NCI-H226 (cell line): ENCODE data around the gene ADIRF.
"Not testable (repeated sequence)": the region's sequence is repeated elsewhere in the genome, so short reads cannot be mapped to it uniquely, and the experiment has no call there.

ENCODE experiments used
- DNase-seq: peaks from one replicate; pipeline ENCODE4 v3.0.0-alpha.2; 2015

Gene ADIRF

DNA sequence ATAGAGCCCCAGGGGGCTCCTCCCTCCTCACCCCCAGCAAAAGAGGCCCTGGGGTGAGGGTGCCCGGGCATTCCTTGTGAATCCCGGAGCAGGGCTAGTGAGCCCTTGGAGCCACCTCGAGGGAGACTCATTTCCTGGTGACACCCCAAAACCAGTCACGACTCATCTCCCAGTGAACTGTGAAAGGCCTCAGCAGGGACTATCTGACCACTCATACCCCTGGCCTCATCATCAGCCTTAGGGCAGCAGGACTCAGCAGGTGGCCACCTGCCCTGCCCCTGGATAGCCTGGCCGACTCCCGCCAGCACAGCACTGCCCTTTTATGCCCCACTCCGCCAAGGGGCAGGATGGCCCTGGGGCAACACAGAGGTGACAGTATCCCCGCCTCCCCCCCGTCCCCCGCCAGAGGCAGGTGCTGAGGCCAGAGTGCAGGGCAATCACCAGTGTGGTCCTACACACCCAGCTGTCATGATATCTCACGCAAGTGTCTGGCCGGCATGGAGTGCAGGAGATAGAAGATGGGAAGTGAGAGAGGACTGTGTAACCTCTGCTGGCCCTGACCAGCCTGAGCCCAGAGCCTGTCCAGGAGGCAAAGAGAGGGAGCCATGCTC is 6.7 kb upstream of the ADIRF start:
- peak; percentile 22 for DNase-seq

DNA sequence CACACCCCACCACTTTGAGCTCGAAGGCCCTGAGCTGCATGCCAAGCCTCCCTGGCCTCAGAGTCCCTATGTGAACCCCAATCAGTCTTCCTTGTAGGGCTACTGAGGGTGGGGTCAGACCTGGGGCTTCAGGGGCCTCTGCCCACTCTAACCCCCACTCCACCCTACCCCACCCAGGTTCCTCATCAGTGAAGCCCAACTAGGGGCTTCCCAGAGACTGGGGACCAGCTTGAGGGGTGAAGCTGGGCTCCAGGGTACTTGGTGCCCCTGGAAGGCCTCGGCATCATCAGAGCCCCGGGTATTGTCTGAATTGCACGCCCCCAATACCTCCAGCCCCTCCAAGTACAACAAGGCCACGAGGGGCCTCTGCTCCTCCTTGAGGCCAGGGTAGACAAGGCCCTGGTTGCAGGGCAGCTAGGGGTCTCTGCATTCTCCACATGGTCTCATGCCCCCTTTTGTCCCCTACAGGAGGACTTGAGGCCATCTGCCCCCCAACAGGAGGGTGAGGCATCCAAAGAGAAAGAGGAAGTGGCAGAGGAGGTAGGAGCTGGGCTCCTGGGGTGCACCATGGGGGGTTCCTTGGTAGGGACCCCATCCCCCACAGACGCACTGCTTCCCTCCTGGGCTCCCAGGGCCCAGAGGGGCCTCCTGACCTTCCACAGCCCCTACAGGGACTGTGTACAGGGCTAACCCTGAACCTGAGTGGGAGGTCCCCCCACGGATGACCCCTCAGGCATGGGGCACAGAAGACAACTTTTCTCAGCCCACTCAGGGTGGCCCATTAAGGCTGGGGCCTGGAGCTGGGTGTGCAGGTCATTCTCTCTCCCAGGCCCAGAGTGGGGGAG is 5.9 kb upstream of the ADIRF start:
- no peak for DNase-seq

DNA sequence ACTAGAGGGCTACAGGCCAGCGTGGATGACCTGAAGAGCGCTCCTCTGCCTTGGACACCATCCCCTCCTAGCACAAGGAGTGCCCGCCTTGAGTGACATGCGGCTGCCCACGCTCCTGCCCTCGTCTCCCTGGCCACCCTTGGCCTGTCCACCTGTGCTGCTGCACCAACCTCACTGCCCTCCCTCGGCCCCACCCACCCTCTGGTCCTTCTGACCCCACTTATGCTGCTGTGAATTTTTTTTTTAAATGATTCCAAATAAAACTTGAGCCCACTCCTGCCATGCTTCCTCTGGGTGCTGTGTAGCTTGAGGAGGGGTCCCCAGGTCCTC is 5.3 kb upstream of the ADIRF start:
- DNase-seq = no peak

DNA sequence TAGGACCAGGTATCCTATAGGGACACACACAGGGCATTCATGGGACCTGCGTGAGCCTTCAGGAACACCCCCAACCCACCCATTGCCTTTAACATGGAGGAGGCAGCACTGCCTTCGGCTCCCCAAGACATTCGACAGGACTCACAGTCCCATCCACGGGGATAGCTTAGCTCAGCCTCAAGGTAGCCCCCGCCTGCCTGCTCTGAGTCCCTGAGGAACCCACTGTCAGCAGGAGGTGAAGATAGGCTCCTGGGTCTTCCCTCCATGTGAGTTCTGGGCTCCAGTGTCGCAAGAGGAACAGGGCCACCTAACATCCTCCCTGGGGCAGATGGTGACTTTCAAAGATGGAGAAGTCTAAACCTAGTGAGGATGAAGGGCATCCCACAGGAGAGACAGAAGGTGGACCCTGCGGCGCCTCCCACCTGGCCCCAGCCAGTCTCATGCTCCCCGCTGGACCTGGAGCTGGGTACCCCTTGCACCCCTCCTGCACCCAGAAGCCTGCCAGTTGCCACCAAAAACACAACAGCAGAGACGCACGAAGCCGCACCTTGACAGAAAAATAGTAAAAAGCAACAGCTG is 4.9 kb upstream of the ADIRF start:
- DNase-seq = no peak

DNA sequence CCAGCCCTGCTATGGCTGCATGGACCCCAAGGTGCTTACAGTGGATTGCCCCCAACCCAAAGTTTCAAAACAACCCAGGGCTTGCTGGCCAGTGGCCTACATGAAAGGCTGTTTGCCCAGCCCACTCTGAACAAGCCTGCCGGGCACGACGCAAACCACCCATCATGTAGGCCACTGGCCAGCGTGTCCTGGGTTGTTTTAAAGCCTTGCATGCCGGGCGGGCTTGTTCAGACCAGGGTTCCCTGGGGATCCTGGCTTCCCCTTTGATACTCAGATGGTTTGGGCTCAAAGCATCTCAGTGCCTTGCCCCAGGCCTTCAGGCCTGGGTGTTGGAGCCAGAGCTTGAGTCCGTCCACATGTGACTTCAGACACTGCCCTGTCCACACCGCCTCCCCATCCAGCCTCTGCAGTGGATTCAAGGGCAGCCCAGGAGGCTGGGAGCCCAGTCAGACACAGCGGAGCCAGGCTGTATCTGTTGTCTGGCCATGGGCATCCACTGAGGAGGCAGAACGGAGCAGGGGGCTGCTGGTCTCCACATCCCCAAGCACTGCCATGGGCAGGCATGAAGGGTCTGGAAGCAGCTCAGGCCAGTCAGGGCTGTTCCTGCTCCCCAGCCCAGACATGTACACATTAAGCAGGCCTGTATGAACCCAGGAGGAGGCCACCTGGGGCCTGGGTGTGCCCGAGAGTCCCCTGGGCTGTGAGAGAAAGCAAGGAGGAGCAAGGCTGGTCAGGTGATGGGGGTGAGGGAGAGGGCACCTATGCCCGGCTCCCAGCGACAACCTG is 4.0 kb upstream of the ADIRF start:
- no peak for DNase-seq

DNA sequence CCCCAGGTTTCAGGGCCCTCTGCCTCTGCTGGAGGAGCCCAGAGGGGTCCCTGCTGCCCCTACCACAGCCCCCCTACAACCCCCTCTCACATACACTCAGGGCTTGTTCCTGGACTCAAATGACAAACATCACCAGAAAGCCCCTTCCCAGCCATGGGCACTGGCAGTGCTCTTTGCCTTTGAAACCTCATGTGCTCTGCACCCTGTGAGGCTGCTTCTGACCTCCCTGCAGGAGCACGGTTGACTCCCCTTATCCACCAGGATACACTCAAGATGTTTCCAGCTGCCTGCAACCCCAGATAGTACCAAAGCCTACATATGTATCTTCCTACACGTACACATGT is 3.5 kb upstream of the ADIRF start:
- no peak for DNase-seq

DNA sequence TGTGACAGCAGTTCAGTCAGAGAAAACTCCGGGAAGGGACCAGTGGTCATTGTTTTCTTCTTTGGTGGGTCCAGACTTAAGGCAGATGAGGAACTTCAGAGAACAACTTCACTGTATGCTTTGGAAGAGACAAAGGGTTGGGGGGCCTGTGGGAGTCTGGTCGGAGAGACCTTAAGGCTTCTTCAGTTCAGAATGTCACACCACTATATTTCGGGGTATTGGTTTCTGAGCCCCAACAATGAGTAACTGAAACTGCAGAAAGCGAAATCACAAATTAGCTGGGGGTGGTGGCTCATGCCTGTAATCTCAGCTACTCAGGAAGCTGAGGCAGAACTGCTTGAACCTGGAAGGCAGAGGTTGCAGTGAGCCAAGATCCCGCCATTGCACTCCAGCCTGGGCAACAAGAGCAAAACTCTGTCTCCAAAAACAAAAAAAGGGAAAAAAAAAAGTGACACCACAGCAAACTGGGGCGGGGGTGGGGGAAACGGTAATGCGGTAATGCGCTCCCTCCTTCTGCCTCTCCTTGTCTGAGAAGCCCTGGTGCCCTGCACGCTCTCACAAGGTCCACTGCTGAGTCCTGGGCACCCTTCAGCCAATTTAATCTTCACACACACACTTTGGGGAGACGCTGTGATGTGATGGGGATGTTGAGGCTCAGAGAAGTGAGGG is 2.2 kb upstream of the ADIRF start:
- no peak for DNase-seq

DNA sequence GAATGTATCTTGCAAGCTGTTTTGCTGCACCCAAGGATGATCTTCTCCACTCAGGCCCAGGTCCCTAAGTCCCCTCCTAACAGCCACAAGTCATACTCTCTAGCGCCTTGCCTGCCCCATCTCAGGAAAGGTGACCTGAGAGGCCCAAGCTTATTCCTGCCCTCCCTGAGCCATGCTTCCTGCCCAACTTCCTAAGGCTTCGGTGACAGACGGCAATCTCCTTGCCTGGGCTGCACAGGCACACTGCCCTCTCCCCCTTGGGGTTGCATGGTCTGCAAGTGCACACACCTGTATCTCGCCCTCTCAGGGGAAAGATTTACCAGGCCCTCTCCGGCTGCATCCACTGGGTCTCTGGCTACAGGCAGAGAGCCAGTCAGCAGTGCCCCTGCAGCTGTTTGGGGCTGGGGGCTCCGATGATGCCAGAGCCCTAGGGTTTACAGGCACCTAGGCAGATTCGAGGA is 771 bp upstream of the ADIRF start:
- no peak for DNase-seq

DNA sequence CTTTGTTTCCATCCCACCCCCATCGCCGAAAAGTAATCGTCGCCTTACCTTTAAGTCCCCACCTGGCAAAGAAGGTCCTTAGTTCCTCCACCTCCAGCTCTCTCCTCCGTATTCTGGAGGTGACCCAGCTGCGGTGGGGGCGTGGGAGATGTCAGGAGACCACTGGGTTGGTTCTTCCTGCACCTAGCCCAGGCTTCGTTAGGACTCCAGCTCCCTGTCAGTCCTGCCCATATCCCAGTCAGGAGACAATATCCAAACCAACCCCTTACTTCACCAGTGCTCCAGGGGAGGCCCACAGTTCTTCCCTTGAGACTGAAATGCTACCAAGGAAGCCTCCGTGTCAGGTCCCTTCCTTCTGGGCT is 693 bp downstream of the ADIRF start:
- DNase-seq = no peak

DNA sequence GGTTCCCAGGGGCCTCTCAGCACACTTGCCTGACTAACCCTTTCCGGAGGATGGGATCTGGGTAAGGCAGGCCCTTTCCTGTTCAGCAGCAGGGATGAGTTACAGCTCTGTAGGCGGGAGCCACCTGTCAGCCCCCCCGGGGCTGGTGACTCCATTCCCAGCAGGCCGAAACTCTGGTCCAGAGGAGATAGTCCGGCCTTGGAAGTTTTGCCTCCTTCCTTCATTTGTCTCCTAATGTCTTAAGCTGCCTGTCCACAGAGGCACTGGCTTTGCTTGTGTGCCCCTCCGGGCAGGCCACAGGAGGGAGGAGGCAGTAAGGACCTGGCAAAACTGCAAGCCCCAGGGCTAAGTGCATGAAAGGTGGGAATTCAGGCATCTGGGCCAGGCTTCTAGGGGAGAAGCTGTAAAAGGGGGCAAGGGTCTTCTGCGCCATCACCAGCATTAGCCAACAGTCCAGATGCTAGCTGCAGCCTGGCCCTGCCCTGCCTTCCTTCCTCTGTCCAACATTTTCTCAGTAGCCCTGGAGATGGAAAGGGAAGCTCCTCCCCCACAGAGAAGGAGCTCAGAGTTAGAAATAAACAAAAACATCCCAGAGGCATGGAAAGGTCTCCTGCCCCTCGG is 1.2 kb downstream of the ADIRF start:
- no peak for DNase-seq

DNA sequence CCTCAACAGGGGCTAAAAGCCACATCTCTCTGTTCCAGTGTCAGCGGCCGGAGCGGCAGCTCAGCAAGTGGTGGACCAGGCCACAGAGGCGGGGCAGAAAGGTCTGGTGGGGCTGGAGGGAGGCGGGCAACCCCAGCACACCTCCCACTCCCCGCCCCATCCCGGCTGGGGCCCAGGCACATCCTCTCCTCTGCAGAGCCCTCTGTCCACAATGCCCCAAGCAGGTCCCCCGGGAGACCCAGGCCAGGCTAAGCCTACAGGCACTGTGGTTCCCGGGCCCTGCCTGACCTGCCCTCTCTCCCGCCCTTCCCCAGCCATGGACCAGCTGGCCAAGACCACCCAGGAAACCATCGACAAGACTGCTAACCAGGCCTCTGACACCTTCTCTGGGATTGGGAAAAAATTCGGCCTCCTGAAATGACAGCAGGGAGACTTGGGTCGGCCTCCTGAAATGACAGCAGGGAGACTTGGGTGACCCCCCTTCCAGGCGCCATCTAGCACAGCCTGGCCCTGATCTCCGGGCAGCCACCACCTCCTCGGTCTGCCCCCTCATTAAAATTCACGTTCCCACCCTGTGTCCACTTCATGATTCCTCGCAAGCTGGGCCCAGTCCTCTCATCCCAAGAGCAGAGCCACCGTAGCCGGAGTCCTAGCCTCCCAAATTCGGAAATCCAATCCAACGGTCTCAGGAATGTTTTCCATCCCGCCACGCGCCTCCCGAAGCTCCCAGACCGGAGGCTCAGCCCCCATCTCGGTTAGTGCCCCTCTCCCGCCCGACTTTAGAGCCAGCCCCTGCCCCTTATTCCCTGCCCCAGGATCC is 2.1 kb downstream of the ADIRF start:
- DNase-seq = no peak

DNA sequence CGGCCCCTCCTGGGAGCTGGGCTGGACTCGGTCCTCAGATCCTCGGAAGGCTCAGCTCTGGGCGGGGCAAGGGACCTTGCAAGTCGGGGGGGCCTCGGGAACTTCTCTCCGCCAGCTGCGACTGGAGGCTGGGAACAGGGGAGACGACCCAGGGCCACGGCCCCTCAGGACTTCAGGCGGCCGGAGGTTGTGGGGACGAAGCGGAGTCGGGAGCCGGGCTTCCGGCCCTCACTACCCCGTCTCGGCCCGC is 2.6 kb downstream of the ADIRF start:
- DNase-seq = no peak

DNA sequence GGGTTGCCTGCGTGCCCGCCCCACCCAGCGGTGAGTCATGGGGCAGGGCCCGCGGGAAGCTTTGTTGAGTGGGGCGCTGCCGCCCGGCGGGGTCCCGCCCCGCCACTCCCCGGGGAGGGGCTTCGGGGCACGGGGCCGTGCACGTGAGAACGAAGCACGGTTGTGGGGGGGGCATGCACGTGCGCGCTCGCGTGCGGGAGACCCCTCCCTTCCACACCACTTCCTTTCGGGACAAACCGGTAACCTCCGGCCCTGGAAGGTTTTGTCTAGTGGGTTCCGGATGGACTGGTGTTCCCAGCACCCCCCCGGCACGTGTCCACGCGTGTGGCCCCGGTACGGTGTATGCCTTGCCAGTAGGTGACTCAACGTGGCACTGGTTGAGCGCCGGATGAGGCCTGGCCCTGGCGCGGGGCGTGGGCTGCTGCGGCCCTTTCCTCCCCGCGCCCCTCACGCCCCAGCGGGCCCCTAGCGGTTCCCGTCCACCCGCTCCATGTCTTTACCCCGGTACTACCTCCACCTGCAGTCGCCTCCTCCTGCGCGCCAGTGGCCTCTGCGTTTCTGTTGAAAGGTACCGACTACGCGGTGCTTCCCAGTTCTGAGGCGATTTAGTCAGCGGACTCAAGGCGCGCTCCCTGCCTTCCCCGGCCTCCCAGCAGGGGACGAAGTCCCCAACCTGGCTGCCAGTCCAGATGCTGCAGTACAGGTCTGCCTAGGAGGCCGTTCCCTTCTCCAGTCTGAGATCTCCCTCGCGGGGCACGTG is 3.1 kb downstream of the ADIRF start:
- DNase-seq = peak; percentile 88

DNA sequence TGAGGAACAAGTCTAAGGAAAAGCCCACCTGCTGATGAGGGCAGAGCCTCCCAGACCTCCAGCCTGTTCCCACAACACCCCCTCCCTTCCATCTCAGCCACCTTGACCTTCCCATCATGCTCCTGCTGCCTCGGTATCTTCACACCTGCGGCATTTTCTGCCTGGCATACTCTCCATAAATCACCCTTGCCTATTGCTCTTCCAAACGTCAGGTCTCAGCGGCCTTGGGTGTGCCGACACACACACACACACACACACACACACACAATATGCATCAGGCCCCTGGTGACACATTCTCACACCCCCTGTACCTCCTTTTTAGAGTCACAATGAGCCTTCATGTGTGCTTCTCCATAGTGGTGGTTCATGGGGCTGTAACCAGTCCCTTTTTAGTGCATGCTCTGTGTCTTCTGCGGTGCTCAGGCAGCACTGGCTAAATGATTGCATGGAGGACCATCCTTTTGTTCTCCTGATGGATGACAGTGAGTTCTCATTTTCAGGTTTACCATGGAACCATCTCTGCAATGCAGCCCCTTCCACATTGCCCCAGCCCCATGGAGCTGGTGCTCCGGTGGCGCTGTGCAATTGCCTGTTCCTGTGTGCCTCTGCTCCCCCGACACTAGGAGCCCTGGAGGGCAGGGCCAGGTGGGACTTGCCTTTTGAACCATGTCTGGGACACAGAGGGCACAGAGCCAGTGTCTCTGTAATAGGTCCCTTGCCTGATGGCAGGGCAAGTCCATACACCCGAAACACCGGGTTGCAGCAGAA is 4.5 kb downstream of the ADIRF start:
- DNase-seq = no peak

DNA sequence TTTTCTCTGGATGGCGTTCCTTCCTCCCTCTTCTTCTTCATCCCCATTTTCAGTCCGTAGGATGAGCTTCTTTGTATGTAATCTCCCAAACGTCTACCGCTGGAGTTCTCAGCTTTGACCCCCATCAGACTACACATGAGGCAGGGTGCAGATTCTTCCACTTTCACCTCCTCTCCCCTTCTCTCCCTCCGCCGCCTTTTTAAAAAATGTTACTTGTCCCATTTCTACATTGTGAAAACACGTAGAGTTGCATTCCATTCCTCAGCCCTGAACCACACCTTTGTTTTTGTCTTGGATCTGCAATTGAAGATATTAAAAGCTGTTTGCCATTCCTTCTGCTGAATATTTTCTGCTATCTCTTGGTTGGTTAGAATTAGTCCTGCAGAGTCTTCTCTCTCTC is 6.2 kb downstream of the ADIRF start:
- DNase-seq = no peak

DNA sequence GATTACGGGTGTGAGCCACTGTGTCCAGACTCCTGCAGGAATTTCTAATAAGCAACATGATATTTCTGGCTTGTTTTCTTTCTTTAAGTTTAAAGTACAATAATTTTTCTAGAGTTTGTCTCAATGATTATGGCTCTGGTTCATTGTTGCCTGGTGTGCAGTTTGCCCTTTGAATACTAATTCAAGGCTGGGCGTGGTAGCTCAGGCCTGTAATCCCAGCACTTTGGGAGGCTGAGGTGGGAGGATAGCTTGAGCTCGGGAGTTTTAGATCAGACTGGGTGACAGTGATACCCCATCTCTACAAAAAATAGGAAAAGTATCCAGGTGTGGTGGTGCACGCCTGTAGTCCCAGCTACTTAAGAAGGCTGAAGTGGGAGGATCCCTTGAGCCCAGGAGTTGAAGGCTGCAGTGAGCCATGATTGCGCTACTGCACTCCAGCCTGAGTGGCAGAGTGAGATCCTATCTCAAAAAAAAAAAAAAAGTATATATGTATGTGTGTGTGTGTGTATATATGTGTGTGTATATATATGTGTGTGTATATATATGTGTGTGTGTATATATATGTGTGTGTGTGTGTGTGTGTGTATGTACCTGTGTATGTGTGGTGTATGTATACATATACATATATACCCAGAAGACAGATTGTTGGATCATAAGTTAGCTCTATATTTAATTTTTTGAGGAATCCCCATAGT is 8.2 kb downstream of the ADIRF start:
- DNase-seq = no peak

DNA sequence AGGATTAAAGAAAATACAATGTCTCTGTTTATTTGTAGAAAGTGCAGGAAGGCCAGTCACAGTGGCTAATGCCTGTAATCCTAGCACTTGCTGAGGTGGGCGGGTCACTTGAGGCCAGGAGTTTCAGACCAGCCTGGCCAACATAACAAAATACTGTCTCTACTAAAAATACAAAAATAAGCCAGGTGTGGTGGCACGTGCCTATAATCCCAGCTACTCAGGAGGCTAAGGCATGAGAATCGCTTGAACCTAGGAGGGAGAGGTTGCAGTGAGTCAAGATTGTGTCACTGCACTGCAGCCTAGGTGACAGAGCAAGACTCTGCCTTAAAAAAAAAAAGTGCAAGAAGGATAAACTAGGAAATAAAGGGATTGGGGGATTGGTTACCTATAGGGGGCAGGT is 10.2 kb downstream of the ADIRF start:
- not testable (repeated sequence) for DNase-seq

DNA sequence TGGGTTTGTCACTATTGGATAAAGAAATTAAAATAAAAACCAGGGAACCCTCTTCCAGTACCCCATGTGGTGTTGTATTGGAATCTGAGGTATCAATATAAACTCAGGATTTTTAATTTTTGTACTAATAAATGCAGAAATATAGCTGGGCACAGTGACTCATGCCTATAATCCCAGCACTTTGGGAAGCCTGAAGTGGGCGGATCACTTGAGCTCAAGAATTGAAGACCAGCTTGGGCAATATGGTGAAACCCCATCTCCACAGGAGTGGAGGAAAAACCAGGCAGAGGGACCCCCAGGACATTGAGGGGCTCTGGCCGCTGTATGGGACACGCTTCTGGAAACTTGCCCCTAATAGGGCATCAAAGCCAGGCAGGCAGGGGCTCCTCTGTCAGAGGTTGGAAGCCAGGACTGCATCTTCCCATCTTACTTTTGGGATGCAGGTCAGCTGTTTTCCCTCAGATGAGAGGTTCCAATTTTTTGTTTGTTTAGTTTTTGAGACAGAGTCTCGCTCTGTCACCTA is 11.1 kb downstream of the ADIRF start:
- DNase-seq = no peak

DNA sequence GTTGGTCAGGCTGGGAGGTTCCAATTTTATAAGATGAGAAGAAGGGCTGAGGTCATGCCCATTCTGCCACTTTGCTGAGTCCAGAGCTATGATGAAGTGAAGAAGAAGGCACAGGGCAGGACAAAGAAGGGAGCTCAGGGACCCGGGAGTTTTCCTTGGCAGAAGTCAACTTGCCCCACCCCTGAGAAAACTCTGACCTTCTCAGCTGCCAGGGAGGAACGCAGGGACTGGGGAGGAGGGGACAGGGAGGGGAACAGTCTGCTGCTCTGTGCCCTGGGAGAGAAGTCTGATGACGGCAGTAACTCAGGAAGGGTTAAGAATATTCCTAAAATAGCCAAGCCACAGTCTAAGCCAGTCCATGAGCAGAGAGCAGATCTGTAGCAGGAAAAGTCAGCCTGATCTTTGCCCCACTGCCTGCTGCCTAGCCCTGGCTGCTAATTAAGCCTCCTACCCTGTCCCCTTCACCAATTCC is 11.7 kb downstream of the ADIRF start:
- DNase-seq = no peak

DNA sequence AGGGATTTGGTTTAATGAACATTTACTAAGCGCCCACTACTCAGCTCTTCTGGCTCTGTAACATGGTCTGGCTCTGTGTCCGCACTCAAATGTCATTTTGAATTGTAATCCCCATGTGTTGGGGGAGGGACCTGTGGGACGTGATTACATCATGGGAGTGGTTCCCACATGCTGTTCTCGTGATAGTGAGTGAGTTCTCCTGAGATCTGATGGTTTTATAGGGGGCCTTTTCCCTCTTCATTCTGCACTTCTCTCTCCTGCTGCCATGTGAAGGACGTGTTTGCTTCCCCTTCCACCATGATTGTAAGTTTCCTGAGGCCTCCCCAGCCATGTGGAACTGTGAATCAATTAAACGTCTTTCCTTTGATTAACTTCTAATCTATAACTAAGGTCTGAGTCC is 12.7 kb downstream of the ADIRF start:
- not testable (repeated sequence) for DNase-seq
